IPS DF 4.7 (cell line): ENCODE measurements around the gene CRYGB.
"Not testable (repeated sequence)": the region's sequence is repeated elsewhere in the genome, so short reads cannot be mapped to it uniquely, and the experiment has no call there.

Experiments
- DNase-seq: peaks from one replicate; pipeline ENCODE4 v3.0.0-alpha.2; 2013; ENCODE audit warnings: low spot score; ENCODE audit errors: extremely low read depth

Gene CRYGB

GRCh38 chr2:208150094-208150493 lies 4.1 kb upstream of the CRYGB start:
- DNase-seq = no peak

GRCh38 chr2:208148803-208149202 lies 2.8 kb upstream of the CRYGB start:
- no peak for DNase-seq

- no peak for DNase-seq
Observed at GRCh38 chr2:208147759-208148158, 1.8 kb upstream of the CRYGB start.

GRCh38 chr2:208147008-208147407 lies 1.1 kb upstream of the CRYGB start:
- DNase-seq = no peak

GRCh38 chr2:208142925-208143799 lies 2.8 kb downstream of the CRYGB start:
- DNase-seq = no peak

GRCh38 chr2:208142240-208142924 lies 3.6 kb downstream of the CRYGB start:
- DNase-seq = no peak

GRCh38 chr2:208139447-208139846 lies 6.5 kb downstream of the CRYGB start:
- DNase-seq = no peak

GRCh38 chr2:208138334-208138733 lies 7.6 kb downstream of the CRYGB start:
- not testable (repeated sequence) for DNase-seq

- no peak for DNase-seq
Observed at GRCh38 chr2:208136716-208137094, 9.3 kb downstream of the CRYGB start.

GRCh38 chr2:208135794-208136715 lies 9.9 kb downstream of the CRYGB start:
- DNase-seq = no peak

GRCh38 chr2:208134928-208135586 lies 10.9 kb downstream of the CRYGB start:
- no peak for DNase-seq

GRCh38 chr2:208130712-208131110 lies 15.2 kb downstream of the CRYGB start:
- DNase-seq = no peak

- no peak for DNase-seq
Observed at GRCh38 chr2:208129744-208130711, 15.9 kb downstream of the CRYGB start, which contains the start of gene CRYGC. CRYGC (minus strand) TSS chr2:208129828; CDS start chr2:208129792, 36 bp downstream.

- DNase-seq = no peak
Observed at GRCh38 chr2:208128136-208128535, 17.8 kb downstream of the CRYGB start.

GRCh38 chr2:208127090-208127489 lies 18.9 kb downstream of the CRYGB start:
- DNase-seq = no peak

- no peak for DNase-seq
Observed at GRCh38 chr2:208125251-208125650, 20.7 kb downstream of the CRYGB start.

- DNase-seq = not testable (repeated sequence)
Observed at GRCh38 chr2:208124013-208124715, 21.8 kb downstream of the CRYGB start, which contains the start of gene CRYGD. CRYGD (minus strand) TSS chr2:208124524; CDS start chr2:208124473, 51 bp downstream.

- no peak for DNase-seq
Observed at GRCh38 chr2:208122248-208122647, 23.7 kb downstream of the CRYGB start.

GRCh38 chr2:208118918-208119317 lies 27.0 kb downstream of the CRYGB start:
- DNase-seq = no peak
